Fibroblast of mammary gland (primary cell): Measurements from ENCODE around the gene NUDT17.

ENCODE experiments used
- DNase-seq: peaks from one replicate; pipeline ENCODE4 v3.0.0-alpha.2; 2010; ENCODE audit warnings: low read depth
- H3K4me3 ChIP-seq: 2 replicates; pipeline ENCODE4 v1.5.1; 2011; ENCODE audit warnings: low read depth, mild to moderate bottlenecking, low read length, moderate library complexity; ENCODE audit not compliant: control insufficient read depth
- CTCF ChIP-seq: conservative IDR thresholded peaks from 2 replicates; pipeline ENCODE4 v1.5.1; 2011; ENCODE audit warnings: low read depth, low read length, inconsistent platforms; ENCODE audit not compliant: control insufficient read depth, insufficient read depth

The NUDT17 gene

GRCh38 chr1:145891143-145891542, 45.7 kb downstream of the NUDT17 start:
- peak; percentile 76 for DNase-seq
- H3K4me3 ChIP-seq = no peak overlapping the region
- no peak for TF ChIP-seq CTCF

DNA sequence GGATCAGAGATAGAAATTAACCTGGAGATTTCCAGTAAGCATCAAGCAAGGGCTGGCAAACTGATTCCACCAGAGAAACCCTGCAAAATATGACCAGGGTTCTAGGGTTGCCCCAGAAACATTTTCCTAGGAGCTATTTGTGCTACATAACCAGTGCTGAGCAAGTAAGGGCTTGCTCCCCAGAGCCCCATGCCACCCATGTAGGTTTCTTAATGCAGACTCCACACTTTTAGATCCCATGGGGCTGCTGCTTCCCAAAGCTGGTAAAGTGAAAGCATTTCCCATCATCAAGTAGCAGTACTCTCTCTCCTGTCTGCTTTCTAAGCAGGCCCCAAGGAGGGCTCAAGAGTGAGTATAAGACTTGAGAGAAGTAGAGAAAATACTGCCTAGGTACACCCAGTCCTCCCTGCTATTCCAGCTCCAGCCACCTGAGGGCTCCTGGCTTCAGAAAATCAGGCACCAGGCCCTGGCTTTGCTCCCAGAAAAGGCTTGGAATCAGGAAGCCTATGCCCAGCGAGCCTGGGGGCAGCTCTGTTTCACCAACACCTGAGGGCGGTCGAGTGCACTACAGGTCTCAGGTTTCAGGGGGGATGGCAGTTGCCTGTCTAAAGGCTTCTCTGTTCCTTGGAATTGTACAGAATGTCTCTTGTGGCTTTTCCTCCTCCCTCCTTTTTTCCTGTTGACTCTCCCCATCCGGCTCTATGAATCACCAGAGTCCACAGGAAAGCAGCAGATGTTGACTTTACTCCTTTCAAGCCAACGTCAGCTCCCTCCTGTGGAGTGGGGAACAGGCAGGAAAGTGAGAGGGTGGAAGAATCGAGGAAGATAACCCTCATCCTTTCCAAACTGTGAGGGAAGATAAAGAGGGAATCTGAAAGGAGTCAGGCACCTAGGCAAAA, 46.4 kb downstream of the NUDT17 start:
- DNase-seq = peak; percentile 100
- H3K4me3 ChIP-seq = no peak overlapping the region
- peak; percentile 91 for TF ChIP-seq CTCF

DNA sequence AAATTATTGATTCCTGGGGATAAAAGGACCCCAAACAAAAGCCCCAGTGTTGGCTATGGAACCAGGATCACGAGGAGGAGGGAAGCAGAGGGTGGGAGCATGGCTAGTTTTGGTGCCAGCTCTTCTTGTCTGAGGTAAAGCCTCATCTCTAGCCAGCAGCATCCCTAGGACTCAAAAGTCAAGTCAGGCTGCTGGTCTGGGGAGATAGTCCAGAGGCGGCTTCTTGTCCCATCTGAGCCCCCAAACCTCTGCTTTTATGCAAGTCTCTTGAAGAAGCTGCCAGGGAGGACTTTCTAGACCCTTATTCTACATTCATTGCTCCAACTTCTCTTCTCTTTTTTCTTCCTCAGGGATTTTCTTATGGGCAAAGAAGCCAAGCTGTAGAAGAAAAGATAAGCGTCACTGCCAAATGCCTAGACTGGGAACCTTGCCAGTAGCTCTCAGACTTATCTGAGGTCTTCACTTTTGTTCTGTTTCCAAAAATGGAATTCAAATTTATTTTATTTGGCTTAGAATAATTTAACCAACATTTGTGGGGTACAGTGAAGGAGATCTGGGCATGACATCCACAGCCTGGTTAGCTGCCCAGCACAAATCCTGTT, 47.2 kb downstream of the NUDT17 start:
- DNase-seq = peak; percentile 67
- TF ChIP-seq CTCF = no peak
- no peak overlapping the region for H3K4me3 ChIP-seq

GRCh38 chr1:145893306-145894055, 48.1 kb downstream of the NUDT17 start:
- H3K4me3 ChIP-seq = no peak overlapping the region
- no peak for TF ChIP-seq CTCF
- no peak for DNase-seq

- TF ChIP-seq CTCF = no peak
- no peak overlapping the region for H3K4me3 ChIP-seq
- no peak for DNase-seq
Measured at GRCh38 chr1:145895471-145895870, 50.0 kb downstream of the NUDT17 start.

DNA sequence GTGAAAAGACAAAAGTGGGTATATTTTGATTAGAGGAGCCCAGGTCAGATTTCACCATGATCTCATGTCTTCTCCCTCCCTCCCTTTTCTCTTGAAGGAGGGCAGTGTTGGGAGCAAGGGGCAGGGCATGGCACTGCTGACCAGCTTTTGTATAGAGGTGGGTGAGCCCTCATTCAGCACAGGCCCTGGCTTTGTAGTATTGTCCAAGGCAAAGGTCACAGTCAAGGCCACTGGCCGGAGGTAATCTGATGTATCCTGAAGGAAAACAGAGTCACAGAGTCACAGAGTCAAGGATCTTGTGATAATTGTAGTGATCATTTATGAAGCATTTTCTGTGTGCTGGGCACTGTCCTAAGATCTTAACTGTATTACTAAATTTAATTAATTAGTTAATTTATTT, 52.5 kb downstream of the NUDT17 start:
- DNase-seq = no peak
- no peak for TF ChIP-seq CTCF
- no peak overlapping the region for H3K4me3 ChIP-seq
